Fibroblast of lung (primary cell): Measurements from ENCODE around the gene FHAD1.

Source experiments
- CTCF ChIP-seq, 2 donors: IDR thresholded peaks in 1 of 2; conservative IDR thresholded peaks in 1 of 2; 1 replicate in 1 of 2; 2 replicates in 1 of 2; pipeline ENCODE4 v1.5.1; 2011 to 2012; ENCODE audit warnings: low read length in 2 of 2, control low read depth in 1 of 2, inconsistent platforms in 1 of 2, low read depth in 1 of 2, mild to moderate bottlenecking in 1 of 2
- EZH2 ChIP-seq: IDR thresholded peaks from 2 replicates; pipeline ENCODE4 v1.5.1; 2012; ENCODE audit warnings: low read length, control low read depth, mild to moderate bottlenecking; ENCODE audit errors: missing control alignments

- TF ChIP-seq CTCF (conservative IDR thresholded peaks at IDR 0.05 in 1 of 2, IDR thresholded peaks at IDR 0.05 in 1 of 2; ENCODE audit: low read depth in 1 of 2, low read length in 2 of 2), result no peak
- TF ChIP-seq EZH2, result no peak
Measured at GRCh38 chr1:15220825-15221431, 26.1 kb upstream of the FHAD1 start.
